ENCODE measurements around the gene EWSR1.
A peak's percentile ranks its signal among the peaks of the same experiment; 100 is the strongest.
"Not testable (repeated sequence)": the region's sequence is repeated elsewhere in the genome, so short reads cannot be mapped to it uniquely, and the experiment has no call there.

Gene EWSR1

DNA sequence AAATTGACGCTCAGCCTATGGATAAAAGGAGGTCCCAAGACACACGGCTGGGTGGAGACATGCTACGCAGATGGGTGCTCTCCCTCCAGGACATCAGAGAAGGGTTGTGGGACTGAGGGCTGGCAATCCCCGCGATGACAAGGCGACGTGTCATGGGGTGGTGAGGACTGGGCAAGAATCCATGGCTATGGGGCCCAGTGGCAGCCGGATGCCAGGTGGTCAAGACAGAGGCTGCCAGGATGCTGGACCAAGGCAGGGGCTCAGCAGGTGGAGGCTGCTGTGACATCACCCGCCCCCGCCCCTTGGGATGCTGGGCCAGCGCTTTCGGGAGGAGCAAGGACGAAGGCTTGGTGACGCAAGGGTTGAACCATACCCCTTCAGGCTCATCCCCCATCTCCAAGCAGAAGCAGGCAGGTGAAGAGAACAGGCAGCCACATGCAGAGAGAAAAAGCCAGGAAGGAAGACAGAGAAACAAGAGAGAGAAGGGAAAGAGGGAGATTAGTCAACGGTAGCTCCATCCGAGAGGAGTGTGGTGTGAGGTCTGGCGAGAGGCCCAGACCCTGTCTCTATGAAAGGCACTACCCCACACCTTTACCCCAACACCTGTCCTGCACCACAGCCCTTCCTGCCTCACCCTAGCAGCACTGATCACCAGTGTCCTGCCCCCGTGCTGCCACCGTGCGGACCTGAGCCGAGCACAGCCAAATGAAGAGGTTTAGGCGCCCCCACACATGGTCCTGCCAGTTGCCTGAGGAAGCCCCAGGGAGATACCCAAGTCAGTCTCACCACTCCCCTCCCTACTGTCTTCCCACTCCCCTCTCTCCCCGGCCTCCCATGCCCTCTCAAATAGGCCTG is 71.5 kb downstream of the EWSR1 start:
- no peak for DNase-seq (ENCODE audit: low read depth)

DNA sequence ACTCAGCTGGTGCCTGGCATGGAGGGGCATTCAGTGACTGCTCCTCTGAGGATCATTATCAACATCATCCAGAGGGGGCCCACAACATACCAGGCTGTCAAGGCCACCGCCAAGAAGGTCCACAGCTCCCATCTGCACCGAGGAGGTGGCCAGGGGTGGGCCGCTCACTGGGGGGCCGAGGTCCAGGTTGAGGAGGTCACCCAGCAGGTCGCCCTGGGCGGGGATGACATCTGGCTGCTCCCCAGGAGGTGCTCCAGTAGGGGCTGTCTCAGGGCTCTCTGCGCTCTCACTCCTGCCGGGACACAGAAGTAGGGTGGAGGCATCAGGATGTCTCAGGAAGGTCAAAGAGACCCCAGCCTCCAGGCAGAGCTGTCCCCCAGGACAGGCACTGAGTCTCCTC is 72.5 kb downstream of the EWSR1 start:
- no peak for DNase-seq (ENCODE audit: low read depth)

DNA sequence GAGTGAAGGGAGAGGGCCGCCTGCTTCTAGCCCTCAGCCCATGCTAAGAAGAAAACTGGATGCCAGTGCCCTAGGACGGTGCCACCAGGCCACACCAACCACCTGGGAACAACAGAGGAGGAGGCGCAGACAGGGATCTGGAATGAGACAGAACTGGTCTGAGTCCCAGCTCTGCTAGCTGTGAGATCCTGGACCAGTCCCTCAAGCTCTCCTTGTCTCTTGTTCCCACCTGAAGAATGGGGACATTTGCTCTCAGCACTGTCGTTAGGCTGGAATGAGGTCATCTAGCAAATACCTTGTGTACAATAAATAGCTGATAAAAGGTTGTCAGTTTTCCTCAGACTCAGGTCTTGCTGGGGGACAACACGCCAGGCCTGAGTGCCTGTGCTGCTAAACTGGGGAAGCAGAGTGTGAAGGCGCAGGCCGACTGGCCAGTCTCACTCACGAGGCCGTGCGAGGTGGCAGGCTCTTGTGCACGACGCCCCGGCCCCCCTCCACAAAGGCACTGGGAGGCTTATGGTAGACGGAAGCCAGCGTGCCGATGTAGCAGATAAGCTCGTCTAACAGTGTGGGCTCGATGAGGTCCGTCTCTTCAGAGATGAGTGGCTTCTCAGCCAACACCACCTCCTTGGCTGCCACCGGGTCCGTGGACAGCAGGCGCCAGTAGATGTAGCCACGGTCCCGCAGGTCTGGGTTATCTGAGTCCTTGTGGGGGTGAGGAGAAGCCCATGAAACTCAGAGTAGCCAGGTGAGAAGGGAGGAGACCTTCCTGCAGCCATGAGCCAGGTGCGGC is 73.2 kb downstream of the EWSR1 start:
- DNase-seq (ENCODE audit: low read depth) = no peak

DNA sequence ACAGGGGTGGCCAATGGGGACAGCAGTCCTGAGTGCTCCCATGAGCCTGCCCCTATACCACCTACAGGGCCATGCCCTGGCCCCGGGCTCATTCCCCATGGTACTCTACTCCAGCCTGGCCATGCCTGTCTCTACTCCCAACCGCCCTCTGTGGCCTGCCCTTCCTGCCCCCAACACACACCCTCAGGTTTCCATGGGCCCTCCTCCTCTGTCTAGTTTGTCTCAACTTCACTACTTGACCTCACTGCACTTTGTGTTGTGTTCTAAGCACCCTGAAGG is 73.7 kb downstream of the EWSR1 start:
- no peak for DNase-seq (ENCODE audit: low read depth)

DNA sequence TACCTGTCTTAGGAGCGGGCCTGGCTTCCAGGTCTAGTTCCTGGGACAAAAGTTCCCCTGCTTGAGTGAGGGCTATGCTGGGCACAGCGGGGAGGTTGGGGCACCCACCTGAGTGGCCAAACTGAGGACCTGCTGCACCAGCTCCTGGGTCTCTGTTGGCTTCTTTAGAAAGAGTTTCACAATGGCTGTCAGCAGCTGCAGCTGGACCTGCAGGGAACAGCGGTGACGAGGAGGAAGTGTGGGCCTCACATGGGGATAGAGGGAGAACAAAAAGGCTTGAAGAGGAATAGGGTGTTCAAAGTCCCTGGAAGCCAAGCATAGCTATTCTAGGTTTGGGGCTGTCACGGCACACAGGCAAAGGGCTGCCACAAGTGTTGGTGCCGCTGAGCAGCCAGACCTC is 74.1 kb downstream of the EWSR1 start:
- no peak for DNase-seq (ENCODE audit: low read depth)

DNA sequence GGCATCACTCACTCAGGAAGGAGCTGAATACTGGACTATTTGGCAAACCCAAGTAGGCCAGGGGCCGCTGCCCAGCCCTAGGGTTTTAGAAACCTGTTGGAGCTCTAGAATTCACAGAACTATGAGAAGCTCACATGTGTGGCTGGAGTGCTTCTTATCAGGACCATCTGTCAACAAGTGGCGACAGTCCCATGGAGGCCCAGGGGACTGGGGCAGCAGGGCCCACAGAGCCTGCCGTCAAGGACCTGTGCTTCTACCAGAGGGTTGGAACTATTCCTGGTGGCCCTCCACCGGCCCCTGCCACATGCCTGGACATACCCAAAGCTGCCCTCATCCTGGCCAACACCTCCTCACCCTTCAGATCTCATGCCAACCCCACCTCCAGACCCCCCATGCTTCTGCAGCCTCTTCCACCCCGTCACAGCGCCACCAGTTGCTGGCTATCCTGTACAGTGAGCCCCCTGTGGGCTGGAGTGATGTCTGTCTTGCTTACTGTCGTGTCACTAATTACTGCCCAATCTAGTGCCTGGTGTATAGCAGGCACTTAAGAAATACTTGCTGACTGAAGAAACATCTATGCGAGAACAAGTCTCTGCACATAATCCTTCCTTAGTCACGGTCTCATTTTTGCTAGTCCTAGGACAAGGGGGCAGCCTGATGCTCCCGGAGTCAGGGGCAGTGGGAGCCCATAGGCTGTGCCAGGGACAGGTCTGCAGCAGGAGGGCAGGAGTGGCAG is 74.7 kb downstream of the EWSR1 start:
- DNase-seq (ENCODE audit: low read depth) = no peak

DNA sequence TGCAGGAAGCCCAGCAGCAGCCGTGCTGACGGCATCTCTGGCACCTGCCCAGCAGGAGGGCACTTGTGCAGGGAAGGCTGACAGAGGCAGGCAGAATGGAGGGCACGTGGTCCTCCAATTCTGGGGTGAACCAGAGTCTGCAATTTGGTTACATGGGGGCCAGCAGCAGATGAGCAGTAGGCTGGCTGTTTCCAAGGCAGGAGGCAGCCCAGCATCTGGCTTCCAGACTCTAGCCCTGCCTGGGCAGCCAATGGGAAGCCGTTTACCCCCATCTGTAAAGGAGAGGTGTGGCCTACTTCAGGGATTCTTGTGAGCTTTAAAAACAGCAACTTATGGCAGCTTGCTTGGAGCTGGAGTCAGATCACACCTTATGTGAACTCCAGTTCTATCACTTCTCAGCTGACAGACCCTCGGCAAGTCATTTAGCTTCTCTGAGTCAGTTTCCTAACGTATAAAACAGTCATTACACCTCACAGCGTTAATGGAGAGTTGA is 75.3 kb downstream of the EWSR1 start:
- no peak for DNase-seq (ENCODE audit: low read depth)

DNA sequence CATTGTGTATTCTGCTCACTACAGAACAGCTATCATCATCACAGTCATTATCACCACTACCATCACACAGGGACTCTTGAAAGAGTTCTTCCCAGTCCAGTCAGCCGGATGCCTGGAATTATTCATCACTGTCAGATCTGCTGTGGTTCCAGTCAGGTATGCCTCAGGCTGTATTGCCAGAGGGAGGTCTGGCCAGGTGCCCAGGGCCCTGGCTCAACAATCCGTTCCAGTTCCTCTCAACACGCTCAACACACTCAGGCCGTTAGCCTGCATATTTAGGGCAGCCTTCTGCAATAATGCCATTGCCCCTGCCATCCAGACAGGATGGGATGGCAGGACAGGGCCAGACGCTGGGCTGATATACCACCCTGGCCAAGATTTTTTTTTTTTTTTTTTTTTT is 76.1 kb downstream of the EWSR1 start:
- peak; percentile 78 for DNase-seq (ENCODE audit: low read depth)

DNA sequence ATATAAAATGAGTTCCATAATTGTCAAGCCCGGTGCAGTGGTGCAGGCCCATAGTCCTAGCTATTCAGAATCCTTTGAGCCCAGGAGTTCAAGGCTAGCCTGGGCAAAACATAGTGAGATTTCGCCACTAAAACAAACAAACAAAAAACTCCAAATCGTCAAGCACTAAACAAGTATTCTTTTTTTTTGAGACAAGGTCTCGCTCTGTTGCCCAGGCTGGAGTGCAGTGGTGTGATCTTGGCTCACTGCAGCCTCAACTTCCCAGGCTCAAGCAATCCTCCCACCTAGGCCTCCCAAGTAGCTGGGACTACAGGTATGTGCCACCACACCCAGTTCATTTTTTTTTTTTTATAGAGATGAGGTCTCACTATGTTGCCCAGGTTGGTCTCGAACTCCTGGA is 76.8 kb downstream of the EWSR1 start:
- not testable (repeated sequence) for DNase-seq (ENCODE audit: low read depth)

DNA sequence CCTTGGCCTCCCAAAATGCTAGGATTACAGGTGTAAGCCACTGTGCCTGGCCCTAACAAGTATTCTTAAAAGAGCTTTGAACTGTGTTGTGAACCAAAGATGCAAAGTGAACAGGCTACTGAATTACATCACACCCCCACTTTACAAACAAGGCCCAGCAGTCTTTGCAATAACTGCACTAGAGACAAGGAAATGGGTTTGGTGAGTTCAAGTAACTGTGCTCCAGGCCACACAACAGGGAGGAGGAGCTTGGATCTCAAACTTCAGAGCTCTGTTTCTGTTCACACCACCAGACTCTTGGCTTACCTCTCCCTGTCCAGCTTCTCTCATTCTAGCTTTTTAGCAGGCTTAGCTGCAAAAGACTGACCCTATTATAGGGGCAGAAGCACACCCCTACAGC is 77.9 kb downstream of the EWSR1 start:
- DNase-seq (ENCODE audit: low read depth) = no peak

DNA sequence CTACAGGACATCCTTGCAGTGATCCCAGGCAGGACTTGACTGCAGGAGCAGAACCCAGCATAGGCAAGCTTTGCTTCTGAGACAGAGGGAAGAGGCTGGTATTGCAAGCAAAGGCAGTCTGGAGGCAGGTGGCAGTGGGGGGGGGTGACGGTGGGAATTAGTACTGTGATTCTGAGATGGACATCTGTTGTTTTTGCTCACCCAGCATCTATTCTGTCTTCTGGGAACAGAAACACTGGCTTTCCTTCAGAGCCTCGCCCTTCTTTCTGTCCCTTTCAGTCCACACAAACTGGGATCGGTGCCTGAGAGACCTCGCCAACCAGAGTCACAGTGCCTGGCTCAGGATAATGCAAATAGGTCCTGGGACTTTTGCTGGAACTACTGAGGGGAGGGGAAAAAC is 78.6 kb downstream of the EWSR1 start:
- no peak for DNase-seq (ENCODE audit: low read depth)

DNA sequence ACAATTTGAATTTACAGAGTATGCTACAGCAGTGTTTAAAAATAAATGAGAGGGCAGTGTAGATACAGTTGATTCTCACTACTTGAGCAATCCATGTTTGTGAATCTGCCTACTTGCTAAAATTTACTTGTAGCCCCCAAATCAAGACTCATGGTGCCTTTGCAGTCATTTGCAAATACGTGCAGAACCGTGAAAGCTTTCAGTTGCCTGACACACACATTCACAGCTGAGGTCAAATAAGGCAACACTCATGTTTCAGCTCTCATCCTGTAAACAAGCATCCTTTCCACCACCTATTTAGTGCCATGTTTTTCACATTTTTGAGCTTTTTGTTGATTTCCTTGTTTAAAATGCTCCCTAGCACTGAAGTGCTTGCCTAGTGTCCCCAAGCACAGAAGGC is 80.0 kb downstream of the EWSR1 start:
- no peak for DNase-seq (ENCODE audit: low read depth)

DNA sequence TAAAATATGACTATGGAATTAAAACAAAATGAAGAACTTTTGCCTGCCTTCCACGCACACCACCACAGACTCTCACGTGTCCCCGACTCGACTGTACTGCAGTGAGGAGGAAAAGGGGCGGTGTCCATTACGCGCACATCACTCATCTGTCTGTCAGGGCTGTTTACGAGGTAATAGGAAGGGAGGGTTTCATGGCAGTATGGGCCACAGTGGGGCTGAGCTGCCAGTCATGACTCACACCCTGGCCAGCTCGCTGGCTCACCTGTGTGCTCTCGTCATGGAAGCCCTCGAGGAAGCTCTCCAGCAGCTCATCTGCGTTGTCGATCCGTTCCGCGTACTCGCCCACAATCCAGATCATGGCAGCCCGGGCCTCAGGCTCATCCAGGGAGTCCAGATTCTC is 80.9 kb downstream of the EWSR1 start:
- DNase-seq (ENCODE audit: low read depth) = no peak
